GM12878 (cell line): Measurements from ENCODE around the gene ETV6. TPM values are rescaled to one million over a fixed set of nuclear protein-coding genes. Genes with fewer than 3 reads are reported as not detected.

Source experiments
- ATAC-seq: fragments of 200-7000 bp; cut with Tn5 transposase; 3 replicates; pipeline ENCODE4 v1.9.1; 2020; ENCODE audit warnings: mild to moderate bottlenecking, moderate library complexity
- BruUV-seq: library from RNA; stranded (reverse); fragments of 400-500 nt; replicated peaks from 2 replicates; lab custom pipeline; 2021; lab: Mats Ljungman, UMichigan
- CTCF ChIA-PET: fragments of 300-600 bp; sonication (Branson Sonifier 250); formaldehyde crosslinking; extraction: SDS; loops from one replicate; lab custom pipeline; 2021; ENCODE audit warnings: inconsistent platforms; lab: Yijun Ruan, JAX
- POLR2A ChIA-PET: fragments of 350-600 bp; formaldehyde crosslinking; extraction: SDS; loops from one replicate; lab custom pipeline; 2021; ENCODE audit warnings: inconsistent platforms; lab: Charles Lee
- RAD21 ChIA-PET: fragments of 300-600 bp; sonication (Branson Sonifier 250); formaldehyde crosslinking; loops from one replicate; lab custom pipeline; 2023; ENCODE audit warnings: antibody characterized with exemption; ENCODE audit not compliant: unreplicated experiment; lab: Charles Lee
- SMC1A ChIA-PET: fragments of 300-600 bp; sonication (Branson Sonifier 250); formaldehyde crosslinking; loops from one replicate; lab custom pipeline; 2023; ENCODE audit not compliant: unreplicated experiment, uncharacterized antibody; lab: Charles Lee
- DNase-seq: peaks from one replicate; pipeline ENCODE4 v3.0.0-alpha.2; 2011; ENCODE audit warnings: low read depth, low spot score
- FAIRE-seq: peaks from 3 replicates; lab custom pipeline; 2011; peaks lifted over from hg19 to GRCh38; lab: Jason Lieb, UNC
- H2AFZ ChIP-seq: 2 replicates; pipeline ENCODE4 v1.6.0; 2011; ENCODE audit warnings: low read depth, low read length, control low read depth; ENCODE audit not compliant: control insufficient read depth
- H3K27ac ChIP-seq: 2 replicates; pipeline ENCODE4 v1.5.1; 2011; ENCODE audit warnings: control low read depth; ENCODE audit not compliant: control insufficient read depth, insufficient read depth
- H3K27me3 ChIP-seq, 2 experiments: replicated peaks in 1 of 2; 2 replicates each; pipeline versions ENCODE4 v1.6.0 to v1.6.1; 2011; ENCODE audit warnings: low read length in 1 of 2; ENCODE audit not compliant: control insufficient read depth in 2 of 2, insufficient read depth in 2 of 2
- H3K36me3 ChIP-seq, 2 experiments: 2 replicates each; pipeline ENCODE4 v1.5.1; 2011; ENCODE audit warnings: low read length in 1 of 2; ENCODE audit not compliant: control insufficient read depth in 2 of 2, insufficient read depth in 2 of 2
- H3K4me1 ChIP-seq: 2 replicates; pipeline ENCODE4 v1.6.1; 2011; ENCODE audit warnings: mild to moderate bottlenecking, low read length, moderate library complexity, mixed read lengths; ENCODE audit not compliant: control insufficient read depth, insufficient read depth
- H3K4me2 ChIP-seq: 2 replicates; pipeline ENCODE4 v1.6.0; 2011; ENCODE audit warnings: control low read depth; ENCODE audit not compliant: control insufficient read depth, insufficient read depth
- H3K4me3 ChIP-seq: fragments of 200-600 bp; sonication (generic); 2 replicates; pipeline ENCODE4 v1.5.1; 2016
- H3K79me2 ChIP-seq: 2 replicates; pipeline ENCODE4 v1.6.0; 2011; ENCODE audit warnings: low read length; ENCODE audit not compliant: control insufficient read depth, insufficient read depth
- H3K9ac ChIP-seq: 2 replicates; pipeline ENCODE4 v1.8.0; 2011; ENCODE audit warnings: low read length, control low read depth, mixed read lengths; ENCODE audit not compliant: control insufficient read depth, insufficient read depth
- H3K9me3 ChIP-seq: replicated peaks from 3 replicates; pipeline ENCODE4 v1.5.1; 2011; ENCODE audit warnings: mild to moderate bottlenecking, low read length; ENCODE audit not compliant: control insufficient read depth, insufficient read depth
- H4K20me1 ChIP-seq: 2 replicates; pipeline ENCODE4 v1.6.0; 2011; ENCODE audit not compliant: control insufficient read depth, insufficient read depth
- BRCA1 ChIP-seq: IDR thresholded peaks from 2 replicates; pipeline ENCODE4 v1.6.1; 2011; ENCODE audit warnings: low read depth, low read length, improper control_type of control experiment
- ESRRA ChIP-seq: IDR thresholded peaks from 2 replicates; pipeline ENCODE4 v1.6.1; 2012; ENCODE audit warnings: mild to moderate bottlenecking, low read length, improper control_type of control experiment
- KLF5 ChIP-seq: fragments of 450-650 bp; IDR thresholded peaks from 2 replicates; pipeline ENCODE4 v1.6.1; 2014; ENCODE audit warnings: mild to moderate bottlenecking; ENCODE audit not compliant: partially characterized antibody
- MEF2B ChIP-seq: fragments of 450-650 bp; IDR thresholded peaks from 2 replicates; pipeline ENCODE4 v1.6.1; 2018; ENCODE audit warnings: mild to moderate bottlenecking, moderate library complexity; ENCODE audit not compliant: partially characterized antibody, poor library complexity, severe bottlenecking
- RAD21 ChIP-seq: IDR thresholded peaks from 2 replicates; pipeline ENCODE4 v1.6.1; 2011; ENCODE audit warnings: mild to moderate bottlenecking, low read depth, low read length, moderate library complexity; ENCODE audit not compliant: insufficient read depth
- SMAD5 ChIP-seq: IDR thresholded peaks from 2 replicates; pipeline ENCODE4 v1.6.1; 2016; ENCODE audit warnings: antibody characterized with exemption, low read depth
- ZNF384 ChIP-seq: IDR thresholded peaks from 2 replicates; pipeline ENCODE4 v1.6.1; 2012; ENCODE audit warnings: low read depth, mild to moderate bottlenecking, low read length, improper control_type of control experiment, borderline replicate concordance
- WGBS: methylation state at CpG from one replicate; pipeline ENCODE4 v1.1.6; 2016; ENCODE audit warnings: low lambda C conversion rate; ENCODE audit not compliant: insufficient replicate concordance, insufficient coverage; ENCODE audit errors: missing lambda C conversion rate; 5-methylcytosine and 5-hydroxymethylcytosine counted together
- in situ Hi-C: fragments of 300-500 bp; cut with MboI; formaldehyde crosslinking; loops from 9 replicates; pipeline ENCODE4 v1.14.3; 2018; ENCODE audit warnings: mixed read lengths
- intact Hi-C: fragments of 100-400 bp; cut with micrococcal nuclease; formaldehyde crosslinking; loops from one replicate; pipeline ENCODE4 v1.14.2; 2022; ENCODE audit not compliant: unreplicated experiment
- polyA plus RNA-seq, 11 experiments: library from polyadenylated mRNA; depleted of rRNA in 4 of 11; unstranded in 6 of 11; stranded (reverse) in 5 of 11; fragments of >200 nt; fragmentation: Nextera tagmentation in 4 of 11; fragmentation: Illumina TruSeq in 1 of 11; extraction: Ambion mirVana in 4 of 11; extraction: Trizol in 1 of 11; gene quantifications; 1 replicate in 1 of 11; 2 replicates in 10 of 11; pipeline versions ENCODE4 v1.2.1 to v1.2.3, GENCODE V29; 2011 to 2016; ENCODE audit warnings: inconsistent platforms in 2 of 11, missing spikeins in 2 of 11, low read depth in 1 of 11
- total RNA-seq, 4 experiments: library from RNA; depleted of rRNA in 3 of 4; stranded (reverse); fragments of >200 nt in 3 of 4; fragmentation: Illumina TruSeq in 1 of 4; extraction: Trizol in 1 of 4; gene quantifications; 2 replicates each; pipeline versions ENCODE4 v1.2.1 to v1.2.3, GENCODE V29; 2013 to 2021
- TF ChIP-seq, protein P1 (sequence below): fragments of 150-350 bp; IDR thresholded peaks from 2 replicates; pipeline ENCODE4 v1.6.1; 2016; ENCODE audit warnings: low read depth, low read length
- TF ChIP-seq, protein P2 (sequence below): IDR thresholded peaks from 2 replicates; pipeline ENCODE4 v1.6.1; 2011; ENCODE audit warnings: borderline replicate concordance, low read depth, mild to moderate bottlenecking, moderate library complexity, low read length; ENCODE audit not compliant: insufficient read depth, poor library complexity, severe bottlenecking

ETV6 gene
- total and polyA plus RNA-seq, 10 of the 15 experiments (the other 5 are each of a cell fraction or from before 2014, with no cell fraction given): 6.6 to 74.8 (median 24.6) TPM

DNA sequence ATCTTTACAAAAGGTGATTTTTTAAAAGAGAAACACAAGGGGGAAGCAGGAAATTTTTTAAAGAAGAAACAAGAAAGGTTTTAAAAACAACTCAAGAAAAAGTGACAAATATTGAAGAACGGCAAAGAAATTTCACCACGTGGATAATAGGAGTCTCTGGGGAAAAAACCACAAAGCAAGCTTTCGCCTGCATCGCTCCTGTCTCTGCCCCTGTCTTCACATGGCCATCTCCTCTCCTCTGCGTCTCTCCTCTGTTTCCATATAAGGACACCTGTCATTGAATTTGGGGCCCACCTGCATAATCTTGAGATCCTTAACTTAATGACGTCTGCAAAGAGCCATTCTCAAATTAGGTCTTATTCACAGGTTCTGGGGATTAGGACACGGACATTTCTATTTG is 175.8 kb downstream of the ETV6 start (continued):
- TF ChIP-seq ESRRA: no peak
- TF ChIP-seq, protein P1, sequence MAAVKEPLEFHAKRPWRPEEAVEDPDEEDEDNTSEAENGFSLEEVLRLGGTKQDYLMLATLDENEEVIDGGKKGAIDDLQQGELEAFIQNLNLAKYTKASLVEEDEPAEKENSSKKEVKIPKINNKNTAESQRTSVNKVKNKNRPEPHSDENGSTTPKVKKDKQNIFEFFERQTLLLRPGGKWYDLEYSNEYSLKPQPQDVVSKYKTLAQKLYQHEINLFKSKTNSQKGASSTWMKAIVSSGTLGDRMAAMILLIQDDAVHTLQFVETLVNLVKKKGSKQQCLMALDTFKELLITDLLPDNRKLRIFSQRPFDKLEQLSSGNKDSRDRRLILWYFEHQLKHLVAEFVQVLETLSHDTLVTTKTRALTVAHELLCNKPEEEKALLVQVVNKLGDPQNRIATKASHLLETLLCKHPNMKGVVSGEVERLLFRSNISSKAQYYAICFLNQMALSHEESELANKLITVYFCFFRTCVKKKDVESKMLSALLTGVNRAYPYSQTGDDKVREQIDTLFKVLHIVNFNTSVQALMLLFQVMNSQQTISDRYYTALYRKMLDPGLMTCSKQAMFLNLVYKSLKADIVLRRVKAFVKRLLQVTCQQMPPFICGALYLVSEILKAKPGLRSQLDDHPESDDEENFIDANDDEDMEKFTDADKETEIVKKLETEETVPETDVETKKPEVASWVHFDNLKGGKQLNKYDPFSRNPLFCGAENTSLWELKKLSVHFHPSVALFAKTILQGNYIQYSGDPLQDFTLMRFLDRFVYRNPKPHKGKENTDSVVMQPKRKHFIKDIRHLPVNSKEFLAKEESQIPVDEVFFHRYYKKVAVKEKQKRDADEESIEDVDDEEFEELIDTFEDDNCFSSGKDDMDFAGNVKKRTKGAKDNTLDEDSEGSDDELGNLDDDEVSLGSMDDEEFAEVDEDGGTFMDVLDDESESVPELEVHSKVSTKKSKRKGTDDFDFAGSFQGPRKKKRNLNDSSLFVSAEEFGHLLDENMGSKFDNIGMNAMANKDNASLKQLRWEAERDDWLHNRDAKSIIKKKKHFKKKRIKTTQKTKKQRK: no peak
- TF ChIP-seq, protein P2, sequence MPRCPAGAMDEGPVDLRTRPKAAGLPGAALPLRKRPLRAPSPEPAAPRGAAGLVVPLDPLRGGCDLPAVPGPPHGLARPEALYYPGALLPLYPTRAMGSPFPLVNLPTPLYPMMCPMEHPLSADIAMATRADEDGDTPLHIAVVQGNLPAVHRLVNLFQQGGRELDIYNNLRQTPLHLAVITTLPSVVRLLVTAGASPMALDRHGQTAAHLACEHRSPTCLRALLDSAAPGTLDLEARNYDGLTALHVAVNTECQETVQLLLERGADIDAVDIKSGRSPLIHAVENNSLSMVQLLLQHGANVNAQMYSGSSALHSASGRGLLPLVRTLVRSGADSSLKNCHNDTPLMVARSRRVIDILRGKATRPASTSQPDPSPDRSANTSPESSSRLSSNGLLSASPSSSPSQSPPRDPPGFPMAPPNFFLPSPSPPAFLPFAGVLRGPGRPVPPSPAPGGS: no peak
- no peak for TF ChIP-seq SMAD5
- TF ChIP-seq, all 136 proteins: peak for 6

DNA sequence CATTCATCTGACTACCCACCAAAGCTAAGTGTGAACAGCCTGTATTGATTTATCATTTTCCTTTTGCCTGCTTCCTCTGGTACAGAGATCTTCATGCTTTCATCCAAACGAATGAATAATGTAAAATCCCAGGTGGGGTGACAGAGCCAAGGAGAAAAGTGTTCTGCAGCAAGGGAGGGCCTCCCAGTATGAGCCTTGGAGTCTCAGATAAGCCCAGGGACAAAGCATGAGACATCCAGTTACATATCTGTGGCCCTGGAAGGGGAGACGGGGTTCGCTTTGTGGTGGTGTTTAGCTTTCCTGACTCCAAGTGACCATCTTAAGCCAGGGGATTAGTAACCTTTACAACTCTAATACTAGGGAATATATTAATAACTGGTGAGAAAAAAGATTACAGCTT is 177.1 kb downstream of the ETV6 start:
- no peak for TF ChIP-seq KLF5
- TF ChIP-seq BRCA1: no peak
- no peak for TF ChIP-seq RAD21
- no peak for TF ChIP-seq MEF2B
- TF ChIP-seq ZNF384: no peak
- Histone ChIP-seq H4K20me1 (no peaks in the 10 kb centered on the region), H3K36me3 (peaks cover 6 to 21% of the 10 kb centered on the region in 2 experiments; a peak in 3 of 4 replicates), H3K4me2 (no peak overlapping the region), H2AFZ (no peak overlapping the region), H3K4me3 (no peak overlapping the region), H3K4me1 (peaks cover 63% of the 10 kb centered on the region), H3K79me2 (peaks cover 62% of the 10 kb centered on the region), H3K27me3 (no peaks in the 10 kb centered on the region), H3K27ac (no peak overlapping the region), H3K9me3 (no peaks in the 10 kb centered on the region), H3K9ac (no peak overlapping the region)
- ATAC-seq (no peak), DNase-seq (no peak), FAIRE-seq (no peak)
- RAD21 ChIA-PET: interaction anchor here (0.9 to 1.4 kb wide), 2 partner anchors 17 to 65 kb away, joined by 3 read pairs; no protein-coding TSS in a partner anchor
- BruUV-seq: no TSS peak
- intact Hi-C loops (no loop called here), in situ Hi-C loops (no loop called here)
- POLR2A ChIA-PET: no interaction called here
- SMC1A ChIA-PET: interaction anchor here (1.3 kb wide), 1 partner anchor 17 kb away, joined by 4 read pairs; no protein-coding TSS in a partner anchor
- CTCF ChIA-PET: no interaction called here
- 94% methylated on average over 3 of the region's 3 CpGs for WGBS
